T-helper 1 cell (primary cell): Measurements from ENCODE around the gene IKBIP.
"Not testable (repeated sequence)": the region's sequence is repeated elsewhere in the genome, so short reads cannot be mapped to it uniquely, and the experiment has no call there.

Experiments used
- DNase-seq, 5 donors: peaks; one replicate each; pipeline ENCODE4 v3.0.0-alpha.2; 2012 to 2020
- total RNA-seq, 4 donors: gene quantifications; one replicate each; lab custom pipeline; 2026; lab: John Stamatoyannopoulos, UW

IKBIP gene
- 2.8 to 5.9 (median 3.6) reads per million in 4 donors for total RNA-seq

- DNase-seq, result peak; percentile 91 to 97 (median 92)
Observed at GRCh38 chr12:98644712-98645571, at the start of gene IKBIP, which contains the start of gene APAF1. Gene IKBIP (minus strand): TSS chr12:98644788. CDS start chr12:98644701, 87 bp downstream. Gene APAF1 (plus strand): TSS chr12:98645290. CDS start chr12:98648360, 3,070 bp downstream.

GRCh38 chr12:98691351-98691750 lies 46.8 kb upstream of the IKBIP start:
- DNase-seq, result no peak

- no peak for DNase-seq
Observed at GRCh38 chr12:98686603-98687002, 42.0 kb upstream of the IKBIP start.

- DNase-seq, result no peak
Observed at GRCh38 chr12:98684199-98684598, 39.6 kb upstream of the IKBIP start.

- DNase-seq, result no peak
Observed at GRCh38 chr12:98679611-98680005, 35.0 kb upstream of the IKBIP start.

- DNase-seq, result no peak
Observed at GRCh38 chr12:98678946-98679610, 34.5 kb upstream of the IKBIP start.

- DNase-seq, result no peak
Observed at GRCh38 chr12:98678236-98678945, 33.8 kb upstream of the IKBIP start.

GRCh38 chr12:98674841-98675240 lies 30.3 kb upstream of the IKBIP start:
- DNase-seq, result no peak

GRCh38 chr12:98671459-98671858 lies 26.9 kb upstream of the IKBIP start:
- no peak for DNase-seq

GRCh38 chr12:98669751-98670150 lies 25.2 kb upstream of the IKBIP start:
- DNase-seq, result peak in 1 of 5 donors; percentile 17

GRCh38 chr12:98660521-98660920 lies 15.9 kb upstream of the IKBIP start:
- DNase-seq, result no peak

- DNase-seq, result peak in 1 of 5 donors; percentile 73
Observed at GRCh38 chr12:98656289-98657101, 11.9 kb upstream of the IKBIP start.

- DNase-seq, result peak in 1 of 5 donors; percentile 61
Observed at GRCh38 chr12:98653866-98654493, 9.4 kb upstream of the IKBIP start.

- DNase-seq, result no peak
Observed at GRCh38 chr12:98651328-98651727, 6.7 kb upstream of the IKBIP start.

- no peak for DNase-seq
Observed at GRCh38 chr12:98646294-98647090, 1.9 kb upstream of the IKBIP start.

- DNase-seq, result peak in 1 of 5 donors; percentile 9
Observed at GRCh38 chr12:98645572-98646067, 1.0 kb upstream of the IKBIP start.

GRCh38 chr12:98644433-98644711 lies 216 bp downstream of the IKBIP start:
- DNase-seq, result no peak

- not testable (repeated sequence) for DNase-seq
Observed at GRCh38 chr12:98642801-98643200, 1.8 kb downstream of the IKBIP start.

- DNase-seq, result no peak
Observed at GRCh38 chr12:98639491-98639890, 5.1 kb downstream of the IKBIP start.

GRCh38 chr12:98638009-98638408 lies 6.6 kb downstream of the IKBIP start:
- no peak for DNase-seq

GRCh38 chr12:98637068-98637467 lies 7.5 kb downstream of the IKBIP start:
- no peak for DNase-seq
